HFFc6 (cell line): ENCODE measurements around the gene SNX30. TPM values are rescaled to one million over a fixed set of nuclear protein-coding genes. Genes with fewer than 3 reads are reported as not detected.

ENCODE experiments used
- DNase-seq: peaks from one replicate; pipeline ENCODE4 v3.0.0-alpha.2; 2018
- H3K27ac Mint-ChIP-seq: 2 replicates; pipeline ENCODE4 v1.8.0; 2020; ENCODE audit warnings: mild to moderate bottlenecking, mixed read lengths
- H3K27me3 Mint-ChIP-seq: 2 replicates; pipeline ENCODE4 v1.8.0; 2021; ENCODE audit warnings: mild to moderate bottlenecking, moderate library complexity, mixed read lengths; ENCODE audit not compliant: insufficient read depth
- H3K36me3 Mint-ChIP-seq: 2 replicates; pipeline ENCODE4 v1.8.0; 2021; ENCODE audit warnings: low read depth, mixed read lengths
- H3K4me1 Mint-ChIP-seq: 2 replicates; pipeline ENCODE4 v1.8.0; 2020; ENCODE audit warnings: low read depth, mixed read lengths
- H3K4me3 Mint-ChIP-seq: 2 replicates; pipeline ENCODE4 v1.8.0; 2020; ENCODE audit warnings: mild to moderate bottlenecking, moderate library complexity, mixed read lengths
- H3K9me3 Mint-ChIP-seq: 2 replicates; pipeline ENCODE4 v1.8.0; 2020; ENCODE audit warnings: mild to moderate bottlenecking, mixed read lengths
- CTCF ChIP-seq: fragments of 200-600 bp; sonication (generic); IDR thresholded peaks from 2 replicates; pipeline ENCODE4 v1.5.0; 2021; ENCODE audit warnings: antibody characterized with exemption, mild to moderate bottlenecking
- long read RNA-seq: library from polyadenylated mRNA; unstranded; transcript quantifications from one replicate; pipeline ENCODE4 v2.0.0, GENCODE V29; 2019
- total RNA-seq, 6 experiments: library from RNA; stranded (reverse); fragmentation: NEBNext Ultra II Directional; extraction: Animal tissue kit (Norgen Biotek cat#: 25700); gene quantifications; 2 replicates in 1 of 6; 3 replicates in 5 of 6; pipeline ENCODE4 v1.2.3, GENCODE V29; 2021

SNX30 gene
- 10 to 100 TPM; 11.1 to 14.9 (median 13.9) TPM for total RNA-seq
- long read RNA-seq, partial matches to known transcripts, result 0 of 2 reads
- long read RNA-seq, other reads (novel, unspliced or antisense), result 2 of 2 reads

- peak; percentile 78 for DNase-seq
- Mint-ChIP-seq H3K36me3 (peaks cover 3% of the 10 kb centered on the region; the same call in 1 of the 2 replicates), H3K27ac (peak within 1 kb of the TSS; percentile 96), H3K4me3 (peak within 1 kb of the TSS; percentile 97), H3K27me3 (no peaks in the 10 kb centered on the region; the same call in 1 of the 2 replicates), H3K9me3 (no peaks in the 10 kb centered on the region), H3K4me1 (peaks cover 53% of the 10 kb centered on the region)
- TF ChIP-seq CTCF, result peak; percentile 34; the same call in 1 of the 2 replicates
Observed at GRCh38 chr9:112750016-112750763, at the start of gene SNX30. TSS of gene SNX30 (plus strand) at chr9:112750760. CDS start at chr9:112751002, 242 bp downstream.

- TF ChIP-seq CTCF, result no peak
- H3K4me1 Mint-ChIP-seq, result peaks cover 12% of the 10 kb centered on the region; the same call in 1 of the 2 replicates
Observed at GRCh38 chr9:112703304-112703703, 47.3 kb upstream of the SNX30 start.

GRCh38 chr9:112705768-112706427, 44.7 kb upstream of the SNX30 start:
- no peak overlapping the region for H3K27ac Mint-ChIP-seq
- H3K4me3 Mint-ChIP-seq, result no peak overlapping the region

More at GRCh38 chr9:112703304-112703703, 47.3 kb upstream of the SNX30 start:
- H3K4me3 Mint-ChIP-seq, result no peak overlapping the region
- H3K27me3 Mint-ChIP-seq, result no peaks in the 10 kb centered on the region
- H3K9me3 Mint-ChIP-seq, result no peaks in the 10 kb centered on the region
- peaks cover 4% of the 10 kb centered on the region; the same call in 1 of the 2 replicates for H3K36me3 Mint-ChIP-seq
- no peak overlapping the region for H3K27ac Mint-ChIP-seq
- DNase-seq, result no peak

GRCh38 chr9:112711050-112711689, 39.4 kb upstream of the SNX30 start:
- Mint-ChIP-seq H3K9me3 (no peaks in the 10 kb centered on the region), H3K27me3 (no peaks in the 10 kb centered on the region), H3K36me3 (peaks cover 11% of the 10 kb centered on the region), H3K27ac (no peak overlapping the region), H3K4me3 (no peak overlapping the region), H3K4me1 (peaks cover 19% of the 10 kb centered on the region; the same call in 1 of the 2 replicates)
- peak; percentile 51 for DNase-seq
- TF ChIP-seq CTCF, result peak; percentile 81

More at GRCh38 chr9:112705768-112706427, 44.7 kb upstream of the SNX30 start:
- Mint-ChIP-seq H3K27me3 (no peaks in the 10 kb centered on the region), H3K36me3 (no peaks in the 10 kb centered on the region; the same call in 1 of the 2 replicates), H3K9me3 (no peaks in the 10 kb centered on the region), H3K4me1 (peaks cover 13% of the 10 kb centered on the region; the same call in 1 of the 2 replicates)
- peak; percentile 65 for TF ChIP-seq CTCF
- peak; percentile 9 for DNase-seq

GRCh38 chr9:112712678-112713077, 37.9 kb upstream of the SNX30 start:
- no peak for DNase-seq
- no peaks in the 10 kb centered on the region for H3K9me3 Mint-ChIP-seq
- H3K27ac Mint-ChIP-seq, result no peak overlapping the region
- peaks cover 11% of the 10 kb centered on the region for H3K36me3 Mint-ChIP-seq
- TF ChIP-seq CTCF, result no peak
- peaks cover 1% of the 10 kb centered on the region; the same call in 1 of the 2 replicates for H3K27me3 Mint-ChIP-seq
- no peak overlapping the region for H3K4me3 Mint-ChIP-seq
- peaks cover 19% of the 10 kb centered on the region for H3K4me1 Mint-ChIP-seq
